ENCODE results near the gene RCN2. TPM values are rescaled to one million over a fixed set of nuclear protein-coding genes. Genes with fewer than 3 reads are reported as not detected.

RCN2 gene
- total RNA-seq, 2 experiments from 2014 or later = 29.6 TPM

GRCh38 chr15:76994971-76995945 lies 63.7 kb downstream of the RCN2 start, which contains the start of gene PSTPIP1:
TSS of gene PSTPIP1 (plus strand) at chr15:76995126. CDS start at chr15:76995574, 448 bp downstream.
- Mint-ChIP-seq H3K27ac (peak within 1 kb of the TSS; percentile 95), H3K4me1 (peaks cover 55% of the 10 kb centered on the region), H3K4me3 (peak within 1 kb of the TSS; percentile 95), H3K36me3 (peaks cover 16% of the 10 kb centered on the region), H3K27me3 (no peaks in the 10 kb centered on the region), H3K9me3 (no peaks in the 10 kb centered on the region)
- DNase-seq (peak; percentile 78), ATAC-seq (ENCODE audit: low read depth) (peak; percentile 81)
- POLR2A ChIA-PET = interaction anchor here (0.7 to 9.0 kb wide), 15 partner anchors 8 to 91 kb away, joined by 3 to 137 read pairs (median 11); partner anchors contain the start of gene RCN2

- peak overlapping the region; percentile 95 for H3K27ac Mint-ChIP-seq
- no peaks in the 10 kb centered on the region for H3K27me3 Mint-ChIP-seq
- ATAC-seq (ENCODE audit: low read depth) = no peak
- no peaks in the 10 kb centered on the region for H3K9me3 Mint-ChIP-seq
- H3K4me3 Mint-ChIP-seq = peak overlapping the region; percentile 95
- POLR2A ChIA-PET = interaction anchor here (0.9 to 9.0 kb wide), 13 partner anchors 7 to 65 kb away, joined by 3 to 137 read pairs (median 17); partner anchors contain the start of gene RCN2
- H3K36me3 Mint-ChIP-seq = peaks cover 21% of the 10 kb centered on the region
- peaks cover 58% of the 10 kb centered on the region for H3K4me1 Mint-ChIP-seq
- DNase-seq = no peak
Measured at GRCh38 chr15:76996076-76996525, 64.6 kb downstream of the RCN2 start.

GRCh38 chr15:76996526-76997401 lies 65.2 kb downstream of the RCN2 start:
- no peaks in the 10 kb centered on the region for H3K9me3 Mint-ChIP-seq
- ATAC-seq (ENCODE audit: low read depth) (peak; percentile 41), DNase-seq (no peak)
- peaks cover 62% of the 10 kb centered on the region for H3K4me1 Mint-ChIP-seq
- H3K4me3 Mint-ChIP-seq = peak overlapping the region; percentile 95
- POLR2A ChIA-PET = interaction anchor here (0.6 to 9.0 kb wide), 15 partner anchors 9 to 66 kb away, joined by 3 to 137 read pairs (median 4); no protein-coding TSS in a partner anchor
- H3K27ac Mint-ChIP-seq = peak overlapping the region; percentile 95
- peaks cover 25% of the 10 kb centered on the region for H3K36me3 Mint-ChIP-seq
- H3K27me3 Mint-ChIP-seq = no peaks in the 10 kb centered on the region

GRCh38 chr15:76998663-76999285 lies 67.2 kb downstream of the RCN2 start:
- Mint-ChIP-seq H3K27ac (peak overlapping the region; percentile 95), H3K4me3 (peak overlapping the region; percentile 95), H3K9me3 (no peaks in the 10 kb centered on the region), H3K27me3 (no peaks in the 10 kb centered on the region), H3K4me1 (peaks cover 68% of the 10 kb centered on the region), H3K36me3 (peaks cover 33% of the 10 kb centered on the region)
- POLR2A ChIA-PET = interaction anchor here (0.5 to 9.0 kb wide), 7 partner anchors 11 to 1373 kb away, joined by 3 to 137 read pairs (median 4); partner anchors contain the start of gene SNUPN
- ATAC-seq (ENCODE audit: low read depth) (no peak), DNase-seq (no peak)

- Mint-ChIP-seq H3K27me3 (no peaks in the 10 kb centered on the region), H3K9me3 (peaks cover 2% of the 10 kb centered on the region), H3K4me1 (peaks cover 69% of the 10 kb centered on the region), H3K36me3 (peaks cover 43% of the 10 kb centered on the region), H3K4me3 (peak overlapping the region; percentile 40), H3K27ac (peak overlapping the region; percentile 69)
- POLR2A ChIA-PET = interaction anchor here (1.7 to 9.0 kb wide), 2 partner anchors 11 to 15 kb away, joined by 5 to 137 read pairs; no protein-coding TSS in a partner anchor
- ATAC-seq (ENCODE audit: low read depth) = no peak
- no peak for DNase-seq
Measured at GRCh38 chr15:76999996-77000395, 68.4 kb downstream of the RCN2 start.

GRCh38 chr15:77001351-77001750 lies 69.8 kb downstream of the RCN2 start:
- Mint-ChIP-seq H3K4me1 (peaks cover 79% of the 10 kb centered on the region), H3K4me3 (peak overlapping the region; percentile 71), H3K27me3 (no peaks in the 10 kb centered on the region), H3K27ac (peak overlapping the region; percentile 84), H3K36me3 (peaks cover 47% of the 10 kb centered on the region), H3K9me3 (peaks cover 2% of the 10 kb centered on the region)
- ATAC-seq (ENCODE audit: low read depth) (no peak), DNase-seq (no peak)
- POLR2A ChIA-PET = interaction anchor here (1.7 to 9.0 kb wide), 2 partner anchors 13 to 14 kb away, joined by 5 to 137 read pairs; no protein-coding TSS in a partner anchor

GRCh38 chr15:77001966-77002365 lies 70.4 kb downstream of the RCN2 start:
- peak overlapping the region; percentile 81 for H3K4me3 Mint-ChIP-seq
- POLR2A ChIA-PET = interaction anchor here (9.0 kb wide), 1 partner anchor 13 kb away, joined by 137 read pairs; no protein-coding TSS in a partner anchor
- peak overlapping the region; percentile 90 for H3K27ac Mint-ChIP-seq
- peaks cover 82% of the 10 kb centered on the region for H3K4me1 Mint-ChIP-seq
- H3K9me3 Mint-ChIP-seq = peaks cover 2% of the 10 kb centered on the region
- ATAC-seq (ENCODE audit: low read depth) (no peak), DNase-seq (no peak)
- peaks cover 52% of the 10 kb centered on the region for H3K36me3 Mint-ChIP-seq
- no peaks in the 10 kb centered on the region for H3K27me3 Mint-ChIP-seq

GRCh38 chr15:77002436-77002835 lies 70.9 kb downstream of the RCN2 start:
- H3K36me3 Mint-ChIP-seq = peaks cover 56% of the 10 kb centered on the region
- POLR2A ChIA-PET = interaction anchor here (0.9 to 3.3 kb wide), 6 partner anchors 8 to 28 kb away, joined by 3 to 31 read pairs (median 4); partner anchors contain the start of gene PSTPIP1
- peaks cover 2% of the 10 kb centered on the region for H3K9me3 Mint-ChIP-seq

GRCh38 chr15:77002954-77003912 lies 71.7 kb downstream of the RCN2 start:
- H3K4me3 Mint-ChIP-seq = peak overlapping the region; percentile 81
- POLR2A ChIA-PET = interaction anchor here (0.9 to 3.3 kb wide), 6 partner anchors 9 to 27 kb away, joined by 3 to 31 read pairs (median 4); partner anchors contain the start of gene PSTPIP1
- peak; percentile 73 for DNase-seq
- H3K4me1 Mint-ChIP-seq = peaks cover 71% of the 10 kb centered on the region
- peak; percentile 74 for ATAC-seq (ENCODE audit: low read depth)
- peaks cover 2% of the 10 kb centered on the region for H3K9me3 Mint-ChIP-seq
- H3K36me3 Mint-ChIP-seq = peaks cover 54% of the 10 kb centered on the region
- no peaks in the 10 kb centered on the region for H3K27me3 Mint-ChIP-seq
- H3K27ac Mint-ChIP-seq = peak overlapping the region; percentile 90

More at GRCh38 chr15:77002436-77002835, 70.9 kb downstream of the RCN2 start:
- Mint-ChIP-seq H3K4me1 (peaks cover 78% of the 10 kb centered on the region), H3K27me3 (no peaks in the 10 kb centered on the region), H3K27ac (peak overlapping the region; percentile 90), H3K4me3 (peak overlapping the region; percentile 81)
- DNase-seq (no peak), ATAC-seq (ENCODE audit: low read depth) (no peak)
